HCT116 (cell line): ENCODE results near the gene OPN4. TPM values are rescaled to one million over a fixed set of nuclear protein-coding genes. Genes with fewer than 3 reads are reported as not detected.

Experiments
- ATAC-seq: fragments of 200-7000 bp; cut with Tn5 transposase; 2 replicates; pipeline ENCODE4 v1.9.1; 2020; ENCODE audit warnings: mild to moderate bottlenecking, moderate library complexity
- BruUV-seq: library from RNA; stranded (reverse); fragments of 400-500 nt; replicated peaks from 2 replicates; lab custom pipeline; 2021; lab: Mats Ljungman, UMichigan
- CTCF ChIA-PET: fragments of 300-600 bp; sonication (Branson Sonifier 250); formaldehyde crosslinking; loops from one replicate; lab custom pipeline; 2021; ENCODE audit warnings: antibody characterized with exemption; lab: Charles Lee
- POLR2A ChIA-PET: fragments of 300-600, 350-600 bp; sonication (Branson Sonifier 250); formaldehyde crosslinking; loops from one replicate; lab custom pipeline; 2021; ENCODE audit warnings: antibody characterized with exemption; lab: Charles Lee
- RAD21 ChIA-PET, 2 experiments: fragments of 300-600 bp; sonication (Branson Sonifier 250); formaldehyde crosslinking; loops; one replicate each; lab custom pipeline; 2023; ENCODE audit warnings: low total read pairs in 2 of 2; ENCODE audit not compliant: uncharacterized antibody in 2 of 2, unreplicated experiment in 2 of 2, low non-redundant PET in 1 of 2; lab: Charles Lee
- DNase-seq: peaks from one replicate; pipeline ENCODE4 v3.0.0-alpha.2; 2010; ENCODE audit warnings: low read depth, low spot score
- H2AFZ ChIP-seq: fragments of 200-600 bp; shearing (Covaris generic), sonication (generic); 2 replicates; pipeline ENCODE4 v1.6.1; 2017; ENCODE audit warnings: low read depth, mixed run types, mixed read lengths, antibody characterized with exemption, low read length; ENCODE audit not compliant: poor library complexity, severe bottlenecking
- H3K27ac ChIP-seq: 2 replicates; pipeline ENCODE4 v1.5.1; 2012; ENCODE audit warnings: low read depth, low read length
- H3K27me3 ChIP-seq: fragments of 200-600 bp; sonication (generic); 2 replicates; pipeline ENCODE4 v1.6.1; 2016; ENCODE audit warnings: mixed run types, low read length, mixed read lengths; ENCODE audit not compliant: insufficient read depth
- H3K36me3 ChIP-seq, 2 experiments: fragments of 200-500 bp in 1 of 2; fragments of 200-600 bp in 1 of 2; sonication (Bioruptor generic) in 1 of 2; sonication (generic) in 1 of 2; 2 replicates each; pipeline versions ENCODE4 v1.5.1 to v1.6.1; 2014 to 2016; ENCODE audit warnings: low read length in 2 of 2, inconsistent platforms in 1 of 2, mixed read lengths in 1 of 2, mixed run types in 1 of 2; ENCODE audit not compliant: insufficient read depth in 2 of 2, control insufficient read depth in 1 of 2
- H3K4me1 ChIP-seq, 2 experiments: fragments of 200-600 bp in 1 of 2; sonication (generic) in 1 of 2; 2 replicates each; pipeline versions ENCODE4 v1.5.1 to v1.6.1; 2012 to 2017; ENCODE audit warnings: low read length in 2 of 2, inconsistent platforms in 1 of 2, mild to moderate bottlenecking in 1 of 2, mixed read lengths in 1 of 2, mixed run types in 1 of 2, moderate library complexity in 1 of 2; ENCODE audit not compliant: insufficient read depth in 2 of 2, control insufficient read depth in 1 of 2
- H3K4me2 ChIP-seq: fragments of 200-600 bp; sonication (generic); 2 replicates; pipeline ENCODE4 v1.6.1; 2017; ENCODE audit warnings: mixed run types, low read length, mixed read lengths
- H3K4me3 ChIP-seq, 2 experiments: fragments of 200-600 bp in 1 of 2; sonication (generic) in 1 of 2; replicated peaks in 1 of 2; 2 replicates each; pipeline ENCODE4 v1.5.1; 2011 to 2016; ENCODE audit warnings: low read length in 2 of 2, control low read depth in 1 of 2, low read depth in 1 of 2, mild to moderate bottlenecking in 1 of 2, mixed read lengths in 1 of 2, mixed run types in 1 of 2
- H3K79me2 ChIP-seq: fragments of 200-600 bp; sonication (generic); 2 replicates; pipeline ENCODE4 v1.6.1; 2017; ENCODE audit warnings: mild to moderate bottlenecking, mixed run types, low read length, moderate library complexity, mixed read lengths; ENCODE audit not compliant: insufficient read depth
- H3K9ac ChIP-seq: fragments of 200-600 bp; sonication (generic); 2 replicates; pipeline ENCODE4 v1.6.1; 2016; ENCODE audit warnings: low read length, mixed read lengths
- H3K9me2 ChIP-seq: fragments of 200-600 bp; sonication (generic), shearing (Covaris generic); 2 replicates; pipeline ENCODE4 v1.6.1; 2017; ENCODE audit warnings: mixed run types, mild to moderate bottlenecking, moderate library complexity; ENCODE audit not compliant: insufficient read depth
- H3K9me3 ChIP-seq, 2 experiments: fragments of 200-500 bp in 1 of 2; fragments of 200-600 bp in 1 of 2; sonication (Bioruptor generic) in 1 of 2; sonication (generic) in 1 of 2; 2 replicates each; pipeline ENCODE4 v1.6.1; 2014 to 2017; ENCODE audit warnings: low read length in 2 of 2, mixed read lengths in 2 of 2, inconsistent platforms in 1 of 2, low read depth in 1 of 2, mild to moderate bottlenecking in 1 of 2, mixed run types in 1 of 2, moderate library complexity in 1 of 2; ENCODE audit not compliant: control insufficient read depth in 1 of 2, insufficient read depth in 1 of 2
- H4K20me1 ChIP-seq: fragments of 200-600 bp; sonication (generic), shearing (Covaris generic); 2 replicates; pipeline ENCODE4 v1.6.1; 2017; ENCODE audit warnings: mixed run types, mild to moderate bottlenecking, moderate library complexity; ENCODE audit not compliant: insufficient read depth
- CBX3 ChIP-seq: IDR thresholded peaks from 2 replicates; pipeline ENCODE4 v1.6.1; 2012; ENCODE audit warnings: low read depth
- ELF1 ChIP-seq: IDR thresholded peaks from 2 replicates; pipeline ENCODE4 v1.6.1; 2012; ENCODE audit warnings: low read depth, borderline replicate concordance
- FOSL1 ChIP-seq: IDR thresholded peaks from 2 replicates; pipeline ENCODE4 v1.6.1; 2012; ENCODE audit warnings: low read depth
- JUND ChIP-seq: IDR thresholded peaks from 2 replicates; pipeline ENCODE4 v1.6.1; 2012
- POLR2AphosphoS5 ChIP-seq: IDR thresholded peaks from 2 replicates; pipeline ENCODE4 v1.6.1; 2011; ENCODE audit warnings: mild to moderate bottlenecking, low read depth, low read length, moderate library complexity
- RAD21 ChIP-seq: IDR thresholded peaks from 2 replicates; pipeline ENCODE4 v1.6.1; 2012; ENCODE audit warnings: low read depth, mild to moderate bottlenecking
- SIN3A ChIP-seq: IDR thresholded peaks from 2 replicates; pipeline ENCODE4 v1.6.1; 2012; ENCODE audit warnings: low read depth
- TCF7L2 ChIP-seq: IDR thresholded peaks from 2 replicates; pipeline ENCODE4 v1.7.0; 2011; ENCODE audit warnings: borderline replicate concordance, inconsistent platforms; ENCODE audit not compliant: insufficient read depth, insufficient read length; ENCODE audit errors: extremely low read depth
- YY1 ChIP-seq: IDR thresholded peaks from 2 replicates; pipeline ENCODE4 v1.6.1; 2011; ENCODE audit warnings: low read length, low read depth, moderate library complexity, mild to moderate bottlenecking; ENCODE audit not compliant: insufficient replicate concordance; ENCODE audit errors: extremely low read depth
- ZFX ChIP-seq: fragments of 450-650 bp; IDR thresholded peaks from 2 replicates; pipeline ENCODE4 v1.6.1; 2017
- ZNF274 ChIP-seq: fragments of 200-500 bp; sonication (Bioruptor generic); IDR thresholded peaks from 2 replicates; pipeline ENCODE4 v1.6.1; 2014; ENCODE audit warnings: mild to moderate bottlenecking, low read depth, low read length, inconsistent platforms
- intact Hi-C: fragments of 100-400 bp; cut with micrococcal nuclease; formaldehyde crosslinking; loops from 2 replicates; pipeline ENCODE4 v1.10.0; 2022
- total RNA-seq: library from RNA; stranded (reverse); gene quantifications from one replicate; pipeline ENCODE4 v1.2.1, GENCODE V29; 2021; ENCODE audit not compliant: unreplicated experiment
- TF ChIP-seq, protein P1 (sequence below): IDR thresholded peaks from 2 replicates; pipeline ENCODE4 v1.6.1; 2011; ENCODE audit warnings: mild to moderate bottlenecking, low read length, moderate library complexity; ENCODE audit not compliant: insufficient replicate concordance; ENCODE audit errors: extremely low read depth
- TF ChIP-seq, protein P2 (sequence below): IDR thresholded peaks from 2 replicates; pipeline ENCODE4 v1.6.1; 2012
- TF ChIP-seq, protein P3 (sequence below): IDR thresholded peaks from 2 replicates; pipeline ENCODE4 v1.6.1; 2012

The OPN4 gene
- total RNA-seq, 1 experiment from 2014 or later = not detected

DNA sequence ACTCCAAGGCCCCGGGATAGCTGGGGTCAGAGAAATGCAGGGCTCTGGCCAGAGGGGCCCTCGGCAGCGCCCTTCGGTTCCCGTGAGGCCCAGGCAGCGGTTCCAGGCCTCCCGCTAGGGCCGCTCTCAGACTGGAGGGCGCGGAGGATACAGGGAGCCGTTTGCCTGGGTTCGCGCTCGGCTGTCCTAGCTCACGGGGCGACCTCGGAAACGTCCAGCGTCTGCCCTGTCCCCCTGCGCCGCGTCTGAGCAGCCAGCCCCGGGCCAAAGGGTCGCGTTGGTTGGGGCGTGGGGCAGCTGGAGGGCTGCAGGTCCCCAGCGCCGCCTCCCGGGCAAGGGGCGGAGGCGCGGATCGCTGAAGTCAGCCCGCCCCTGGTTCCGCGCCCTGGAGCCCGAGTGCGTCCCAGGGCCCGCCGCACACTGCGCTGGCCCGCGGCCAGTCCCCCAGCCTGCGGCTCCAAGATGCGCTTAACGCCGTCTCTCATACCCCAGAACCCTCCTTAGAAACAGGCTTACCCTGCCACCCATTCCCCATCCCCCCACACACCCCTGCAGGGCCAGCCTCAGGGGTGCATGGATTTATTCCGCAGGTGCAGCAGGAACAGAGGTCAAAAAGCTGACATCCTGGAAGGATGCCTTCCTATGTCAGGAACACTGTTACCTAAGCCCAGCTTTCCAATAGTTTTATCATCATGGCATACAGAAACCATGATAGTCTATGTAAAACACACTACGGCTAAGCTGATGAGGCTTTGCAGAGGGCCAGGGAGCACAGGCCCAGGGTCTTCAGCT, 22.1 kb upstream of the OPN4 start:
- Histone ChIP-seq H3K4me2 (no peak overlapping the region), H3K9me2 (no peaks in the 10 kb centered on the region), H3K4me1 (peaks cover 0 to 5% of the 10 kb centered on the region in 2 experiments; a peak in 1 of 4 replicates)
- ATAC-seq = no peak
- intact Hi-C loops = no loop called here
- TF ChIP-seq TCF7L2 (no peak), ZNF274 (no peak), YY1 (no peak), ZFX (no peak), SIN3A (no peak), RAD21 (no peak), JUND (no peak), ELF1 (no peak), FOSL1 (no peak), CBX3 (no peak), POLR2AphosphoS5 (no peak)
- TF ChIP-seq, protein P1, sequence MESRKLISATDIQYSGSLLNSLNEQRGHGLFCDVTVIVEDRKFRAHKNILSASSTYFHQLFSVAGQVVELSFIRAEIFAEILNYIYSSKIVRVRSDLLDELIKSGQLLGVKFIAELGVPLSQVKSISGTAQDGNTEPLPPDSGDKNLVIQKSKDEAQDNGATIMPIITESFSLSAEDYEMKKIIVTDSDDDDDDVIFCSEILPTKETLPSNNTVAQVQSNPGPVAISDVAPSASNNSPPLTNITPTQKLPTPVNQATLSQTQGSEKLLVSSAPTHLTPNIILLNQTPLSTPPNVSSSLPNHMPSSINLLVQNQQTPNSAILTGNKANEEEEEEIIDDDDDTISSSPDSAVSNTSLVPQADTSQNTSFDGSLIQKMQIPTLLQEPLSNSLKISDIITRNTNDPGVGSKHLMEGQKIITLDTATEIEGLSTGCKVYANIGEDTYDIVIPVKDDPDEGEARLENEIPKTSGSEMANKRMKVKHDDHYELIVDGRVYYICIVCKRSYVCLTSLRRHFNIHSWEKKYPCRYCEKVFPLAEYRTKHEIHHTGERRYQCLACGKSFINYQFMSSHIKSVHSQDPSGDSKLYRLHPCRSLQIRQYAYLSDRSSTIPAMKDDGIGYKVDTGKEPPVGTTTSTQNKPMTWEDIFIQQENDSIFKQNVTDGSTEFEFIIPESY = no peak
- TF ChIP-seq, protein P2, sequence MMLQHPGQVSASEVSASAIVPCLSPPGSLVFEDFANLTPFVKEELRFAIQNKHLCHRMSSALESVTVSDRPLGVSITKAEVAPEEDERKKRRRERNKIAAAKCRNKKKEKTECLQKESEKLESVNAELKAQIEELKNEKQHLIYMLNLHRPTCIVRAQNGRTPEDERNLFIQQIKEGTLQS = no peak
- TF ChIP-seq, protein P3, sequence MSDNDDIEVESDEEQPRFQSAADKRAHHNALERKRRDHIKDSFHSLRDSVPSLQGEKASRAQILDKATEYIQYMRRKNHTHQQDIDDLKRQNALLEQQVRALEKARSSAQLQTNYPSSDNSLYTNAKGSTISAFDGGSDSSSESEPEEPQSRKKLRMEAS = no peak
- TF ChIP-seq, all 23 proteins: peak for 0
- Histone ChIP-seq H3K79me2 (no peaks in the 10 kb centered on the region), H3K4me3 (no peak overlapping the region), H4K20me1 (no peaks in the 10 kb centered on the region), H3K9me3 (no peaks in the 10 kb centered on the region), H3K36me3 (no peaks in the 10 kb centered on the region), H3K27me3 (0 out of 2 replicates have a peak, but pooled peaks cover 6% of the 10 kb centered on the region), H3K9ac (no peak overlapping the region), H2AFZ (no peak overlapping the region), H3K27ac (no peak overlapping the region)
- no TSS peak for BruUV-seq
- POLR2A ChIA-PET = no interaction called here
- CTCF ChIA-PET = no interaction called here
- no peak for DNase-seq
- RAD21 ChIA-PET = no interaction called here
